OCI-LY7 (cell line): ENCODE measurements around the gene GEN1. TPM values are rescaled to one million over a fixed set of nuclear protein-coding genes. Genes with fewer than 3 reads are reported as not detected.

Experiments used
- BruUV-seq: library from RNA; stranded (reverse); fragments of 400-500 nt; replicated peaks from 2 replicates; lab custom pipeline; 2021; lab: Mats Ljungman, UMichigan
- CTCF ChIA-PET: fragments of 300-600 bp; sonication (Branson Sonifier 250); formaldehyde crosslinking; loops from one replicate; lab custom pipeline; 2022; ENCODE audit warnings: antibody characterized with exemption; ENCODE audit not compliant: unreplicated experiment; lab: Charles Lee
- POLR2A ChIA-PET: fragments of 300-600 bp; sonication (Branson Sonifier 250); formaldehyde crosslinking; loops from one replicate; lab custom pipeline; 2022; ENCODE audit warnings: antibody characterized with exemption; lab: Charles Lee
- DNase-seq: peaks from one replicate; pipeline ENCODE4 v3.0.0-alpha.2; 2015; ENCODE audit warnings: low spot score
- H2AFZ ChIP-seq: fragments of 200-600 bp; sonication (generic), shearing (Covaris generic); 2 replicates; pipeline ENCODE4 v1.6.1; 2014; ENCODE audit warnings: mild to moderate bottlenecking, antibody characterized with exemption, low read length, moderate library complexity
- H3K27ac ChIP-seq: fragments of 200-600 bp; sonication (generic); 2 replicates; pipeline ENCODE4 v1.5.1; 2014; ENCODE audit warnings: mixed run types, low read depth, mild to moderate bottlenecking, moderate library complexity, low read length, inconsistent platforms; ENCODE audit not compliant: poor library complexity, severe bottlenecking
- H3K36me3 ChIP-seq: fragments of 200-600 bp; sonication (generic); 2 replicates; pipeline ENCODE4 v1.6.1; 2014; ENCODE audit warnings: mild to moderate bottlenecking, antibody characterized with exemption, low read length, moderate library complexity, mixed read lengths; ENCODE audit not compliant: insufficient read depth
- H3K4me1 ChIP-seq: fragments of 200-600 bp; sonication (generic); 2 replicates; pipeline ENCODE4 v1.5.1; 2014; ENCODE audit warnings: mild to moderate bottlenecking, low read length; ENCODE audit not compliant: insufficient read depth, poor library complexity, severe bottlenecking
- H3K4me2 ChIP-seq: fragments of 200-600 bp; sonication (generic); 2 replicates; pipeline ENCODE4 v1.6.1; 2014; ENCODE audit warnings: mild to moderate bottlenecking, low read length
- H3K4me3 ChIP-seq: fragments of 200-600 bp; sonication (generic); 2 replicates; pipeline ENCODE4 v1.5.1; 2014; ENCODE audit warnings: mild to moderate bottlenecking, low read depth, low read length; ENCODE audit not compliant: poor library complexity, severe bottlenecking
- H3K79me2 ChIP-seq: fragments of 200-600 bp; sonication (generic); 2 replicates; pipeline ENCODE4 v1.6.1; 2016; ENCODE audit warnings: low read depth, mild to moderate bottlenecking, low read length, moderate library complexity, mixed read lengths; ENCODE audit not compliant: insufficient read depth
- H3K9me2 ChIP-seq: fragments of 200-600 bp; sonication (generic); 2 replicates; pipeline ENCODE4 v1.6.1; 2016; ENCODE audit warnings: mild to moderate bottlenecking, low read length, mixed read lengths; ENCODE audit not compliant: insufficient read depth
- H3K9me3 ChIP-seq: fragments of 200-600 bp; sonication (generic); 2 replicates; pipeline ENCODE4 v1.6.1; 2014; ENCODE audit warnings: mild to moderate bottlenecking, mixed run types, low read length, mixed read lengths
- H4K20me1 ChIP-seq: fragments of 200-600 bp; sonication (generic); 2 replicates; pipeline ENCODE4 v1.6.1; 2014; ENCODE audit warnings: mild to moderate bottlenecking, antibody characterized with exemption, low read length, moderate library complexity, mixed read lengths; ENCODE audit not compliant: insufficient read depth
- CTCF ChIP-seq: fragments of 200-600 bp; sonication (generic); conservative IDR thresholded peaks from 2 replicates; pipeline ENCODE4 v1.5.1; 2014; ENCODE audit warnings: mild to moderate bottlenecking, antibody characterized with exemption, low read length, moderate library complexity, mixed read lengths
- EZH2phosphoT487 ChIP-seq: fragments of 200-600 bp; sonication (generic); IDR thresholded peaks from 2 replicates; pipeline ENCODE4 v1.6.1; 2018; ENCODE audit warnings: low read depth, borderline replicate concordance, mild to moderate bottlenecking, mixed run types, antibody characterized with exemption, low read length, moderate library complexity, mixed read lengths
- intact Hi-C: fragments of 100-400 bp; cut with micrococcal nuclease; formaldehyde crosslinking; loops from one replicate; pipeline ENCODE4 v1.10.0; 2022; ENCODE audit not compliant: unreplicated experiment
- total RNA-seq, 2 experiments: library from RNA; depleted of rRNA in 1 of 2; stranded (reverse); fragments of >200 nt in 1 of 2; shearing (Covaris generic) in 1 of 2; gene quantifications; 2 replicates each; pipeline ENCODE4 v1.2.3, GENCODE V29; 2014 to 2022

Gene GEN1
- total RNA-seq, 2 experiments from 2014 or later = 52.5 to 112 TPM

GRCh38 chr2:17708501-17708900 is 45.4 kb upstream of the GEN1 start:
- no peak overlapping the region for H3K27ac ChIP-seq
- no peak overlapping the region for H3K4me3 ChIP-seq
- intact Hi-C loops = no loop called here
- no peaks in the 10 kb centered on the region for H3K4me1 ChIP-seq
- H3K36me3 ChIP-seq = peaks cover 89% of the 10 kb centered on the region
- no peaks in the 10 kb centered on the region for H3K9me3 ChIP-seq
- no peaks in the 10 kb centered on the region for H4K20me1 ChIP-seq
- ChIA-PET CTCF (no interaction called here), POLR2A (interaction anchor here (0.9 to 1.2 kb wide), 6 partner anchors 9 to 34 kb away, joined by 3 to 7 read pairs (median 3); no protein-coding TSS in a partner anchor)
- H3K4me2 ChIP-seq = no peak overlapping the region
- H2AFZ ChIP-seq = no peak overlapping the region
- no peaks in the 10 kb centered on the region for H3K79me2 ChIP-seq
- DNase-seq = no peak
- BruUV-seq = no TSS peak
- no peak for TF ChIP-seq EZH2phosphoT487
- no peak for TF ChIP-seq CTCF
- H3K9me2 ChIP-seq = no peaks in the 10 kb centered on the region

GRCh38 chr2:17709897-17710296 is 44.0 kb upstream of the GEN1 start:
- H3K4me3 ChIP-seq = no peak overlapping the region
- H2AFZ ChIP-seq = no peak overlapping the region
- POLR2A ChIA-PET = interaction anchor here (1.2 kb wide), 1 partner anchor 34 kb away, joined by 3 read pairs; no protein-coding TSS in a partner anchor
- intact Hi-C loops = no loop called here
- CTCF ChIA-PET = no interaction called here
- BruUV-seq = no TSS peak
- no peak overlapping the region for H3K4me2 ChIP-seq
- DNase-seq = no peak
- H3K4me1 ChIP-seq = no peaks in the 10 kb centered on the region
- no peaks in the 10 kb centered on the region for H3K79me2 ChIP-seq
- H3K9me2 ChIP-seq = no peaks in the 10 kb centered on the region
- no peaks in the 10 kb centered on the region for H3K9me3 ChIP-seq
- no peaks in the 10 kb centered on the region for H4K20me1 ChIP-seq
- TF ChIP-seq EZH2phosphoT487 (no peak), CTCF (no peak)
- peaks cover 93% of the 10 kb centered on the region for H3K36me3 ChIP-seq
- no peak overlapping the region for H3K27ac ChIP-seq

GRCh38 chr2:17710547-17711248 is 43.2 kb upstream of the GEN1 start:
- H3K9me3 ChIP-seq = no peaks in the 10 kb centered on the region
- no peaks in the 10 kb centered on the region for H3K9me2 ChIP-seq
- no peaks in the 10 kb centered on the region for H3K4me1 ChIP-seq
- peaks cover 92% of the 10 kb centered on the region for H3K36me3 ChIP-seq
- no peak overlapping the region for H2AFZ ChIP-seq
- no peak overlapping the region for H3K4me3 ChIP-seq
- TF ChIP-seq EZH2phosphoT487 (no peak), CTCF (no peak)
- POLR2A ChIA-PET = no interaction called here
- no peaks in the 10 kb centered on the region for H4K20me1 ChIP-seq
- H3K79me2 ChIP-seq = no peaks in the 10 kb centered on the region
- intact Hi-C loops = no loop called here
- no TSS peak for BruUV-seq
- no peak for DNase-seq
- no peak overlapping the region for H3K27ac ChIP-seq
- no peak overlapping the region for H3K4me2 ChIP-seq
- CTCF ChIA-PET = no interaction called here
